Measurements from ENCODE around the gene CALCOCO1. TPM values are rescaled to one million over a fixed set of nuclear protein-coding genes. Genes with fewer than 3 reads are reported as not detected.
"Not testable (repeated sequence)": the region's sequence is repeated elsewhere in the genome, so short reads cannot be mapped to it uniquely, and the experiment has no call there.

CALCOCO1 gene
- polyA plus RNA-seq, 1 donor, result 137 TPM

GRCh38 chr12:53698948-53699677 is 28.1 kb downstream of the CALCOCO1 start:
- DNase-seq, result no peak

GRCh38 chr12:53696655-53697331 is 30.5 kb downstream of the CALCOCO1 start:
- DNase-seq, result no peak

GRCh38 chr12:53696285-53696654 is 31.0 kb downstream of the CALCOCO1 start:
- peak; percentile 92 for DNase-seq

GRCh38 chr12:53695152-53696145 is 31.8 kb downstream of the CALCOCO1 start:
- no peak for DNase-seq

GRCh38 chr12:53694756-53695151 is 32.5 kb downstream of the CALCOCO1 start:
- no peak for DNase-seq

- no peak for DNase-seq
Observed at GRCh38 chr12:53688134-53688533, 39.1 kb downstream of the CALCOCO1 start.

- DNase-seq, result no peak
Observed at GRCh38 chr12:53686436-53686835, 40.8 kb downstream of the CALCOCO1 start.

- no peak for DNase-seq
Observed at GRCh38 chr12:53684654-53685220, 42.5 kb downstream of the CALCOCO1 start.

GRCh38 chr12:53683983-53684382 is 43.3 kb downstream of the CALCOCO1 start:
- no peak for DNase-seq

GRCh38 chr12:53683494-53683893 is 43.8 kb downstream of the CALCOCO1 start:
- DNase-seq, result no peak

GRCh38 chr12:53680061-53680460 is 47.2 kb downstream of the CALCOCO1 start:
- DNase-seq, result not testable (repeated sequence)

GRCh38 chr12:53677800-53678148 is 49.5 kb downstream of the CALCOCO1 start:
- peak; percentile 30 for DNase-seq

- peak; percentile 73 for DNase-seq
Observed at GRCh38 chr12:53677016-53677799, 50.0 kb downstream of the CALCOCO1 start.

- DNase-seq, result peak; percentile 77
Observed at GRCh38 chr12:53676656-53677015, 50.6 kb downstream of the CALCOCO1 start.

- peak; percentile 98 for DNase-seq
Observed at GRCh38 chr12:53675701-53676607, 51.3 kb downstream of the CALCOCO1 start, which contains the start of gene ATP5MC2. Gene ATP5MC2, minus strand, starts transcription at chr12:53676083. Its CDS starts 3,469 bp downstream, at chr12:53672614.

- DNase-seq, result no peak
Observed at GRCh38 chr12:53674977-53675700, 52.1 kb downstream of the CALCOCO1 start.

GRCh38 chr12:53670971-53671370 is 56.3 kb downstream of the CALCOCO1 start:
- no peak for DNase-seq

GRCh38 chr12:53670308-53670707 is 56.9 kb downstream of the CALCOCO1 start:
- no peak for DNase-seq

- no peak for DNase-seq
Observed at GRCh38 chr12:53667080-53667479, 60.2 kb downstream of the CALCOCO1 start.

GRCh38 chr12:53664936-53665335 is 62.3 kb downstream of the CALCOCO1 start:
- DNase-seq, result no peak

Measured in left kidney (tissue), 2 donors.